GM19328 (cell line): Measurements from ENCODE around the gene TNFSF18.

Experiments
- ATAC-seq: cut with Tn5 transposase; IDR thresholded peaks from one replicate; pipeline ENCODE4 v1.9.1; 2021; ENCODE audit warnings: mild to moderate bottlenecking, moderate library complexity; ENCODE audit not compliant: unreplicated experiment

The TNFSF18 gene

DNA sequence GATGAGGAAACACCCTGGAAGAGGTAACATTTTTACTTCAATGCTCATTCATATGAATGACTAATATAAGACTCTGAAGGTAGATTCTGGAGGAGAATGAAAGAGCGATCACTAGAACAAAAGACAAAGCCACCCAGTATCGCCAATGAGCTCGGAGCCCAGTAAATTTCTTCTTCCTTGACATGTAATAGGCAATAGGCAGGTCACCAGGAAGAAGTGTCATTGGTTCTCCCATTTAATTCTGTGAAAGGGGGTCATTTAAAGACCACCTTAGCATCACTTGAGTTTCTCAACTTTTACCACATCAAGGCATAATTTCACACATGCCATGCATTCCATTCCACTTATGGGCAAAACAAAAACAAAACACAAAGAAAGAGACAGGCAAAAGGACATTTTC, 7.9 kb downstream of the TNFSF18 start:
- no peak for ATAC-seq

DNA sequence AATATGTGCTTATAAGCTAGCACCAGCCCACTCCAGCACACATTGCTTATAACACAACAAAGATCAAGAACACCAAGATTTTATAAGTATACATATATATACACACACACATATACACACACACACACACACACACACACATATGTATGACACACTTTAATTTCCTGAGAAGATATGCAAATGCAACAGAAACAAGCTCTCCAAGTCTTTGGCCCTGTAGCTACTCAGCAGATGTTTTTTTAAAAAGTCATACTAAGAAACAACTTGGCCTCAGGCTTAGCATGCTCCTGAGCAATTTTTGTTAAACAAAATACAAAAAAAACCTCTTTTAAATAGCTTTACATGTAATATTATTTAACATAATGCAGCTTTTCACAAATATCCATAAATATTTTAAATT, 11.1 kb downstream of the TNFSF18 start:
- ATAC-seq: no peak

GRCh38 chr1:173038875-173039554, 11.7 kb downstream of the TNFSF18 start:
- no peak for ATAC-seq

- no peak for ATAC-seq
These were observed 26.2 kb downstream of the TNFSF18 start for GRCh38 chr1:173024543-173024942.

DNA sequence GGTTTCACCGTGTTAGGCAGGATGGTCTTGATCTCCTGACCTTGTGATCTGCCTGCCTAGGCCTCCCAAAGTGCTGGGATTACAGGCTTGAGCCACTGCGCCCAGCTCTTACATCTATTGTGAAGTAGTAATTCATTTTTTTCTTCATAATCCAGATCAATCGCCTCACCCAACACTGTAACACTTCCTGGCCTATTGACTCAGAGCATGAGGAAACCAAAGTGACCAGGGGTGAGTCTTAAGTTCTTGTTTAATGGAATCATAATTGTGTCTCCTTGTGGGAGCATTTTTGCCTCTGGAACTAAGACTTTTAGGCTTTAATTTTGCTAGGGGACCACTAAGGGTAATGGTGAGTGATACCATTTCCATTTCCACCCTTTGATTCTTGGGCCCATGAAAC, 27.4 kb downstream of the TNFSF18 start:
- no peak for ATAC-seq

DNA sequence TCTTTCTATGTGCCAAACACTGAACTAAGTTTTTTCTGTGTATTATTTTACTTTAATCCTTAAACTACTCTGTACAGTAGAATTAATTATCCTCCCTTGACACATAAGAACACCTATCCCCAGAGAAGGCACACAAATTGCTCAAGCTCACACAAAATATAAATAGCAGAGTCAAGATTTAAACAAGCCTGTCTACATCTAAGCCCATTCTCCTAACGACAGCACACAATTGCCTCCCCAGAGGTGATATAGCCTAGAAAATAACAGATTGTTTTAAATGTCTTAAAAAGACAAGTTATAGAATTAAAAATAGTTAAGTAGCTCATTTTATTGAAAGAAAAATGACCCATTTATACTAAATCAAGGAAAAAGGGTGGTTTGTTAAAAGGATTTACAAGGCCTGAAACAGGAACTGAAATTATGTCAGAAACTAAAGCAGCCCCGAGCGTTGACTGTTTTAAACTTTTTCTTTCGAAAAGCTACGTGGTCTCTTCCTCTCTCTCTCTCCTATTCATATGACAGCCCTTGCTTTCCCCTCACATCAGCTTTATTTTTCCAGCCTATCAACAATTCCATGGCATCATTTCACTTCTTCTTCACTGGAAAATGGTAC, 30.5 kb downstream of the TNFSF18 start:
- ATAC-seq: peak; percentile 82

- no peak for ATAC-seq
These were observed 32.9 kb downstream of the TNFSF18 start for GRCh38 chr1:173017792-173018191.

DNA sequence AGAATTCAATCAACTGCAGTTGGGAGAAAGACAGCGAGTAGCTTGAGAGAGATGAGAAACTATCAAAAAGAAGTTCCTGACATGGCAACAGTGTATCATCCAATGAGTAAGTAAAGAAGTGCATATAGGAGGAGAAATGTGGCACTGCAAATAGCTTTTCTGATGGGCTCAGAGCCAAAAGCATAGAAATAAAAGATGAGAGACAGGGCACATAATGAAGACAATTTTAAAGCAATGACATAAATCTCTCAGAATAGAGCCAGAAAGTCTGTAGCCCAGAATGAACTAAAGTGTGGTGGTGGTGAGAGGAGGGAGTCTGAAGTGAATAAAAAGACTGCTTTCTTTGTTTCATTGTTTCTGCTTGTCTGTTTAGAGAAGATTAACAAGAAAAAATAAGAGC, 34.3 kb downstream of the TNFSF18 start:
- ATAC-seq: no peak

- ATAC-seq: no peak
These were observed 35.1 kb downstream of the TNFSF18 start for GRCh38 chr1:173015629-173016028.

- ATAC-seq: no peak
These were observed 36.6 kb downstream of the TNFSF18 start for GRCh38 chr1:173014160-173014559.

DNA sequence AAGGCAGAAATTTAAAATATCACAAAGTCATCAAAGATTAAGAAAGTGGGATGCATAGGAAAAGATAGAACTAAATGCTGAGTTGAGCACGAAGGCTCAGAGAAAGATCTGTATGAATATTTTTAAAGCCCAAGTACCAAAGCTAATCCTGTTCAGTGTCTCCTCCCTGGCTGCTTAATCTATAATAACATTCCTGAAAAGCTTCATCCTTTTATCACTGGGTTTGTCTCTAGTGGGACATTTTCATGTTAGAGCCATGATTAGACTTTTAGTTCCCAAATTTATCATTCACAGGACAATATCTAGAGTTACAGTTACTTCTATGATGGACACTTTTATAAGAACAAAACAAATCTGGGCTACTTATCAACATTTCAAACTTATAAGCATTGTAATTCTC, 38.6 kb downstream of the TNFSF18 start:
- no peak for ATAC-seq

GRCh38 chr1:173009597-173009996, 41.1 kb downstream of the TNFSF18 start:
- no peak for ATAC-seq

DNA sequence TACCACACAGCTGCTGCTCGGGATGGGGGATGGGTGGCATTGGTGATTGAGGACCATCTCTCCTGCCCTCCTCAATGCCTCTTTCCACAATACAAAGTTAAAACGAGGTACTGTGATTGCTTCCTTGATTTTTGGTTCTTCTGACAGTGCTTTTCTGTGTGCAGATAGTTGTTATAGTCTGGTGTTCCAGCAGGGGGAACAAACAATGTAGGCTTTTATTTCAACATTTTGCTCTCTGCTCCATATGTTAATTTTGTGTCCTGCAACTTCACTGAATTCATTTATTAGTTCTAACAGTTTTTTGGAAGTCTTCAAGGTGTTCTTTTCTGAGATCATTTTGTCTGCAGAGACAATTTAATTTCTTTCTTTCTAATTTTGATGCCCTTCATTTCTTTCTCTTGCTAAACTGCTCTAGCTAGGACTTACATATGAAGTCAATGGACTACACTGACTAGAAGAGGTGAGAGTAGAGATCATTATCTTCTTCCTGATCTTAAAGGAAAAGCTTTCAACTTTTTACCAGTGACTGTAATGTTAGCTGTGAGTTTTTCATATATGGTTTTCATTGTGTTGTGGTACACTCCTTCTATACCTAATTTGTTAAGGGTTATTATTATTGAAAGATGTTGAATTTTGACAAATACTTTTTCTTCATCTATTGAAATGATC, 45.4 kb downstream of the TNFSF18 start:
- ATAC-seq: no peak

- no peak for ATAC-seq
These were observed 47.6 kb downstream of the TNFSF18 start for GRCh38 chr1:173002891-173003838.

GRCh38 chr1:172999349-172999748, 51.4 kb downstream of the TNFSF18 start:
- ATAC-seq: no peak

- no peak for ATAC-seq
These were observed 52.8 kb downstream of the TNFSF18 start for GRCh38 chr1:172997941-172998361.

- ATAC-seq: no peak
These were observed 57.1 kb downstream of the TNFSF18 start for GRCh38 chr1:172993640-172994039.

DNA sequence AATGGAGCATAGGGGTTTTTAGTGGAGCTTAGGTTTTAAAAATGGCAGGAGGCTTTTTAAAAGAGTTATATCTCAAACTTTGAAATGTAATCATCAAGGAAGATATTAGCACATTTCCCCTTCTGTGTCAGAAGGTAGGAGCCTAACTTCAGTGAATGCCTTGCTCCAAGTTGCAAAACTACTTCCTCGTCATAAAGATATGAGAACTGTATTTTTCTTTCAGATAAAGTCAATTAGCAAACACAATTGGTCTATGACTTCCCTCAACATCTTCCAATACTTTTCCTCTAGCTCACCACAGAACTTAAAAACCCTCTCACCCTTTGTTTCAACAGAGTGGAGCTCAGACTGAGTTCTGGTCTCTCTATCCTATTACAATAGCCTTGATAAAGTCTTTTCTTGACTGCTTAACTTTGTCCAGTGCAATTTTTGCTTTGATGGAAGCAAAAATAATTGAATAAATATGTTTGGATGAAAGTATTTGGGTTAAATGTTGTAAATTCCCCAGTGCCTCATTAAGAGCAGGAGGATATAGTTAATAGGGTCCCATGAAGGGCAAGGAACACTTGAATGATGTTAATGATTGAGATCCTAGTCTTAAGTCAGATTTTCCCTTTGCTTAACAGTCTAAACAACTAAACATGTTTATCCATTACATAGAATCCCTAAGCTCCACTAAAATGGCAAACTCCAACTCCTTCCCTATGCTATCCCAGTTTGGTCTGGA, 58.9 kb downstream of the TNFSF18 start:
- ATAC-seq: no peak

GRCh38 chr1:172990598-172991215, 60.0 kb downstream of the TNFSF18 start:
- no peak for ATAC-seq
